SW 1271 (cell line): ENCODE data around the gene BTBD7.
"Not testable (repeated sequence)": the region's sequence is repeated elsewhere in the genome, so short reads cannot be mapped to it uniquely, and the experiment has no call there.

Experiments used
- DNase-seq, 2 experiments: peaks; one replicate each; lab custom pipeline; 2025; lab: John Stamatoyannopoulos, UW

BTBD7 gene

DNA sequence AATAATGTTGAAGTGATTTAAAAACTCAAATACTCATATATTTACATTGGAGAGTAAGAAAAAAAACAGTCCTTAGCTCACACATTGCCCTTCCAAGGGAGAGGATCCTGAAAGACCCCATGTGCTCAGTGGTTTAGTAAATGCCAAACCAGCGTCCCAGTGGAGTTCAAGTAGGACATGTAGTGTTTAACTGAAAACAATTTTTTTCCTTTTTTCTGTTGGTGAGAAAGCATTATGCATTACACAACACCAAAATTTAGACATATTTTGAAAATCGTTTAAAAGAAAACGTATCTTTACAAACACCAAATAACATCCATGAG lies 92.2 kb downstream of the BTBD7 start:
- no peak for DNase-seq

DNA sequence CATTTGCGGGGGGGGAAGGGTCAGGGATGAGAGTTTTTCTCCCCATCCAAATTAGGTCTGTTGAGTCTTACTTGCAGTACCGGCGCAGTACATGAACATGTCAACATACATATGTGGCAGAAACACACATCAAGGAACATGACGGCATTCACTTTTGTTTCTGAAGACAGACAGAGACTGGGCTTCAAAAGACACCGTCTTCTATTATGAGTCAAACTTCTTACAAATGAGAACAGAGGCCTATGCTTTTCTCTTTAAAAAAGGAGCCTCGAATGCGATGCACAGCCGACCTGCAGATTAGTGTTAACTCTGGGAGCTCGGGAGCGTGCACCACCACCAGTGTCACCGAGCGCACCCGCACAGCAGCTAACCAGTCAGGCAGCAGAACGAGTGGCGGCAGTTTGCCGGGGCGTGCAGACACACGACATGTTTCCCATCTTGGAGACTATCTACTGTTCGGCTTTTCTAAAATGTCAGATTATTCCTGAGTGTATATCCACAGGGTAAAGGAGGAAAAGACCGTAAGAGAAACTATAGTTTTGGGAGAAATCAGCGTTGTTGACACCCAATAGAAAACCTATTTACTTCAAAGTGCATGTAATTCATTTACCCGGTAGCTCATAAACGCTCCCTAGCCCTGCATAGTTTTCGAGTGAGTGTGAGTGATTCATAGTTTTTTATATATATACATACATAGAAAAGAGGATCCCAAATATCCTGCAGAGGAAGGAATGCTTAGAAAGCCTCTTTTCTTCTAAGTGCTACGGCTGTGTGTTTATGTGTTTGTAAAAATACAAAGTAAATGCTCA lies 92.8 kb downstream of the BTBD7 start:
- peak in 1 of 2 experiments; percentile 57 for DNase-seq

DNA sequence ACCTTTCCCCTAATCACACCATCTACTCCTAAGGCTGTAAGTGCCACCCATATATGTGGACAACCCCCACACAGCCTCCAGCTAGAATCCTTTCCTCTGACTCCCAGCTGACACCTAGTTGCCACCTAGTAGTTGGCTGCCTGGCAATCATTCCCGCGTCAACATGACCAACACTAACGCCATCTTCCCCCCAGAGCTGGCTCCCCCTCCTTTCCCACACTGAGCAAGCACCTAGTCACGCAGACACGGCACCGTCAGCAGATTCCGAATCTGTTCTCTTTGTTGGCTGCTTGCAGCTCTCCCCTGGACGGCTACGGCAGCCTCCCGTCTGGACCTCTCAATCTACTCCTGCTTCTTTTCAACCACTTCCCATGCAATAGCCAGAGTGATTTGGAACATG lies 98.0 kb downstream of the BTBD7 start:
- no peak for DNase-seq

DNA sequence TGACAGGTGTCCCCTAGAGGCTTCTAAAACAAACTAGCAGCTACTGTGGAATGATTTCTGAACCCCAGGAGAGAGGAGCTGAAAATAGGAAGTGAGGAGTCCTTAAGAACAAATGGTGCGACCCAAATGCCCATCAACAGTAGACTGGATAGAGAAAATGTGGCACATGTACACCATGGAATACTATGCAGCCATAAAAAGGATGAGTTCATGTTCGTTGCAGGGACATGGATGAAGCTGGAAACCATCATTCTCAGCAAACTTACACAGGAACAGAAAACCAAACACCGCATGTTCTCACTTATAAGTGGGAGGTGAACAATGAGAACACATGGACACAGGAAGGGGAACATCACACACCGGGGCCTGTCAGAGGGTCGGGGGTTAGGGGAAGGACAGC lies 99.8 kb downstream of the BTBD7 start:
- not testable (repeated sequence) for DNase-seq

DNA sequence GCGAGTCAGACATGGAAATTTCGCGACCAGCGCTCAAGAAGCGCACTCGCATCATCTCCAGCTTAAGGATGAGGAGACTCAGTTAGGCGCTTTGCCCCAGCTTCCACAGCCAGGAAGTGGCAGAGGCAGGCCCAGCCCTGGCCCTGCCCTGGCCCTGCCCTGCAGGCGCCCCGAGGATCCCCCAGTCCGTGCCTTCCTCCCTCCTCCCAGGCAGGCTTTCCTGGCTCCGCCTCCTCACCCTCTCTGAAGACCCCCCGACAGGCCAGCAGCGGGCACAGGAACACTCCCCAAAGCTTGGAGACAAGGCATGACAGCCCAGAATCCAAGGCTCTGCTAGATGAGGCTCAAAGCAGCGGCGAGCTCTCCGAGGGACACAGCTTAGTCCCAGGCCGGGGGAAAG lies 100.7 kb downstream of the BTBD7 start:
- DNase-seq: no peak

DNA sequence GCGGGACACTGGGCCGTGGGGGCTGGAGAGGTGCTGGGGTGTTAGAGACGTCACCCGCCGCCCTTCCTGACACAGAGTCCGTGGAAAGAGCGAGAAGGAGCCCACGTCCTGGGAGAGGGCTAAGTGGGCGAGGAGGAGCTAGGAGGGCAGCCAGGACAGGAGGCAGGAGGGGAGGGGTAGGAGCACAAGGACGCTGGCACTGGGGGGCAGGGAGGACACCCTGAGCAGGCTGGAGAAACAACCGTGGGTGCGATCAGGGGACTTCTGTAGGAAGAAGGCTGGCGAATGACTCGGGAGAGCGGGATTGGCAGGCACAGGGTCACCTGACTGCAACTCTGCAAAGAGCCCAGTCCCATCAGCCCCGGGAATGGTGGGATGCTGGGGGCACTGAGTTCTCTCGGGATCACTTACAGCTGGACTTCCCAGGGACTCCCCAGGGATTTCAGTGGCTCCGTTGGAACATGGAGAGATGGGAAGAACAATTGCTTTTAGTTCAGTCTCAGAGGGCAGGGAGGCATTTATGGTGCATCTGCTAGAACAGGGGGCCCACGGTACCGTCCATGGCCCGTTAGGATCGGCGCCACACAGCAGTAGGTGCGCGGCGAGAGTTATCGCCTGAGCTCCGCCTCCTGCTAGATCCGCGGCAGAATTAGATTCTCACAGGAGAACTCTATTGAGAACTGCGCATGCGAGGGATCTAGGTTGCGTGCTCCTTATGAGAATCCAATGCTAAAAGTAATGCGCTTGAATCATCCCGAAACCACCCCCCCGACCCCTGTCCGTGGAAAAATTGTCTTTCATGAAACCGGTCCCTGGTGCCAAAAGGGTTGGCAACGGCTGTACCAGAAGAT lies 101.5 kb downstream of the BTBD7 start:
- no peak for DNase-seq

DNA sequence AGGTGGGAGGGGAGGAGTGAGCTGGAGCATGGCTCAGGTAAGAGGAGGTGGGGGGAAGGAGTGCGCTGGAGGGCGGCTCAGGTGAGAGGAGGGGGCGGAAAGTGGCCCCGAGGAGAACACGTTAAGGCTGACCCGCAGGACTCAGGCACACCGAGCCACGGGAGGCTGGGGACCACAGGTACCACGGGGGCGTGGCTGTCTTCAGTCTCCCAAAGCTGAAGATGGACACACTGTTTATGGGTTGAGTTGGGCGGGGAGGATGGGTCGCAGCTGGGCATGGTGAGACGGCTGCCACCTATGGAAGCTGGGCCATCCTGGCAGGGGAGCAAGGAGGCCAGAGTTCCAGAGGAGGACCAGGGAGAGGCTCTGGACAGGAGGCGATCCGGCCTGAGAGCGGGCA lies 102.3 kb downstream of the BTBD7 start:
- DNase-seq: no peak

DNA sequence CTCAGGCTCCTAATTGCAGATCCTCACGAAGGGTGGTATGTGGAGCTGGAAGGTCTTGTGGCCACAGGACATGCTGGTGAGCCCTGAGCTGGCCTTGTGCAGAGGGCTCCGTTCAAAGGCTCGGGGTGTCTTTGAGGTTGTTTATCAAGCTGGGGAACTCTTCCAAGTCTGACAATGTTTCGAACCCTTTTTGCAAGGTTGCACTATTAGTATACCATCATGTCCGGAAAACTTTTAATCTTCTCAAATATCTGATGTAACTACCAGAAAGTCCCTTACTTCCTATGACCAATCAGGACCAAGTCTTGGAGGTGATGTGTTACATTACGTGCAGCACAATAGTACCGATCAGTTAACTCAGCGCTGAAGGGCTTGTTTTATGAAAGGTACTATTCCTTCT lies 104.3 kb downstream of the BTBD7 start:
- no peak for DNase-seq

DNA sequence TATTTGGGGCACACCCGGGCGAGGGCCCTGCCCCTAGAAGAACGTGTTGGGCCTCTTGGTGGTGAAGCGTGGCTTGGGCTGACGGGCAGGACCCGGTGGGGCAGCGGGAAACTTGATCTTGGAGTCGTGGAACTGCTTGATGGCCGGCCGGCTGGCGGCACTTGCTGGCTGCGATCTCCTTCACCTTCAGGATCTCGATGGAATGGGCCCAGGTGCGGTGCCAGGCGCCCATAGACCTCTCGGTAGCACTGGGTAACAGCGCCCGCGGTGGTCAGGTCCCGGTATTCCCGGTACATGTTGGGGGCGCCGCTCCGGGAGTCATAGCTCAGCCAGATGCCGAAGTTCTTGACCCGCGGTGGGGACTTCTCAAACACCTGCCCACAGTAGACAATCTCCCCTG lies 109.3 kb downstream of the BTBD7 start:
- no peak for DNase-seq

DNA sequence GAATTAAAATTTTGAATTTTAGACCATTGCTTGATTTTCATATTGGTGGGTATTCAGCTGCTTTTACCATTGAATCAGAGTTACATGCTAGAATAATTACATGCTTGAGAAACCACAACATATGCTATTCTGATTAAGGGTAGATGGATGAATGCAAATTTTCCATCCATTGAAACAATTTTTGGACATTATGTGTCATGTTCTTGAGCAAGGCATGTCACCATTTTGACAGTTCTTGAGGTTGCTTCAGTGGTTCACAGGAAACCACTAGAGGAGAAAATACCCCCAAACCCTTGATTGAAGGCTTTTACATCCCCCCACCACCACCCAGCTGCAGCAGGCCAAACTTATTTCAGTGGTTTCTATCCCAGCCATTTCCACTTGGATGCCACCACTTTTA lies 112.3 kb downstream of the BTBD7 start:
- no peak for DNase-seq

DNA sequence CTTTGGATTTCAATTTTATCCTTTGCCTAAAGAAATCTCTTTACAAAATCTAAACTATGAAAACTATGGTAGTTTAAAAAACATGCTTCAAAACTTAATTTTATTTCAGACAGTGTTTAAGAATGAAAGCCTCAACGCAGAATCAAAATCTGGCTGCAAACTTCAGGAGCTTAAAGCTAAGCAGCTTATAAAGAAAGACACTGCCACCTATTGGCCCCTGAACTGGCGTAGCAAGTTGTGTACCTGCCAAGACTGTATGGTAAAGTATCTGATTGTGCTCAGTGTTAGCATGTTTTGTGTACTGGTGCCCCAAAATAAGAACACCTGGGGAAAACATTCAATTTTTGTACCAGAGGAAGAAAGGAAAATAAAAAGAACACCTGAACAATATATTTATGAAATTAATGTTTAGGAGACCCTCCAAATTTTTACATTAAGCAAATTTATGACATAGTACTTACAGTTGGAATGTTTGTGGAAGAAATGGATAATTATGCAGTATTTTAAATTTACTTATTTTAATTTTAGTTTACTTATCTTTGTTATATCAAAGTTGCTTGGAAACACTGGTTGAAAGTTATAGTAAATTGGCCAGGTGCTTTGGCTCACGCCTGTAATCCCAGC lies 113.6 kb downstream of the BTBD7 start:
- DNase-seq: peak in 1 of 2 experiments; percentile 61

DNA sequence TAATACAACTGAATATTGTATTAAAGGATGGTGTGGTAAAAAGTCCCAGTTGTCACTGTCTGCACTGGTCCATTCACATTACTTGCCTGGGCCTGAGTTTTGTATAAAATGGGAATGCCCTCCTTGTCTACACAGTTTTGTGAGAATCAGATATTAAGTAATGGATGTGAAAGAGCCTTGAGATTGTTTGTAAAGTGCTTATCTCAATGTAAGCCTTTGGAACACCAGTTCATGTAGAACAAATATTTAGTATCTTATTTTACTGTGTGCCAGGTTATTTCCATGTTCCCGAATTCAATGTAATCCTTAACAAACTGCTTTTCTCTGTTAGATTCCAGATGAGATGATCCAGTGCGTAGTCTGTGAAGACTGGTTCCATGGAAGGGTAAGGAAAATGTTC lies 118.2 kb downstream of the BTBD7 start:
- DNase-seq: no peak

DNA sequence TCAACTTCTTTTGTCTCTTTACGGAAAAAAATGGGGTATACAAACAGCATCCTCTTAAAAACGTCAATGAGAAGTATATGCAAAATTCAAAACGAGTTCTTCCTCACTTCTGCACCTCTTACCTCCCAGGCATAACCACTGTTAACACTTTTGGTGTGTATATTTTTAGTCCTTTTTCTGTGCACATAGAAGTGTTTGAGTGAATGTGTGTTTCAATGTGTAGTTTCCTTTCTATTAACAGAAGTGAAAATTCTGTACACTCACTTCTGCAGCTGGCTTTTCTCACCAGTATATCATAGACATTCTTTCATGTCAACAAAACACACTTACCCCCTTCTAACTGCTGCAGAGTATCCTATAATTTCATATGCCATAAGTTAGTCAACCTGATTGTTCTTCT lies 120.4 kb downstream of the BTBD7 start:
- DNase-seq: no peak

DNA sequence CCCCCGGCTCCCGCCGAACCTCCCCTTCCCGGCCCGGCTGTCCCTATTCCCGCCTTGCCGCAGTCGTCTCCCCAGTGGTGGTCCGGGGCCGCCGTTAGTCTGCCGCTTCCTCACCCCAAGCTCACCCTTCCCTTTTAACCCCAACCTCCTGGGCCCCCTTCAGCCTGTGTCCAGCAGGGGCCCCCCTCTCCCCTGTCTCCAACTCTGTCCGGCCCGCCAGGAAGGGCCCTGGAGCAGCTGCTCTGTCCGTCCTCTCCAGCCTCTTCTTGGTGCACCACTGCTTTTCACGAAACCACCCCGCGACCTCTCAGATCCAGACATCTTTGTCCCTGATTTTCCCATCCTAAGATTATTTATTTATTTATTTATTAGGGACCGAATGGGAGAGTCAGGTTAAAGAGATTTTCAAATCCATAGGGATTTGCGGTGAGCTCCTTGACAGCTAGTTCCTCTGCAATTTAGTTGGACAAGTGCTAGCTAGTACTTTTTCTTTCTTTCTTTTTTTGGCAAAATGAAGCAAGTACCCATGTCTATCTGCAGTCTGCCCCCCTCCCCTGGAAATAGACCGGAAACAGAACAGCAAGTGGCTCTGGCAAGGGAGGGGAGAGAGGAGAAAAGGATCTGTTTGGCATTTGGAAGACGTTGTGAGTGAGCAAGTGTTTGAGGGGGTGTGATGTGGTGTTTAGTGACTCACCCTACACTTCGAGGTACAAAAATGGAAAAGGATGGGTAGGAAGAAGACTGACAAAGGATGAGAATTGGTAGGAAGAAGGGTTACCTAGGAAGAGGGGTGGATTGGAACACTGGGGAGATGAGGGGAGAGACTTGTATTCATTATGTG lies 125.1 kb downstream of the BTBD7 start:
- peak in 1 of 2 experiments; percentile 61 for DNase-seq

DNA sequence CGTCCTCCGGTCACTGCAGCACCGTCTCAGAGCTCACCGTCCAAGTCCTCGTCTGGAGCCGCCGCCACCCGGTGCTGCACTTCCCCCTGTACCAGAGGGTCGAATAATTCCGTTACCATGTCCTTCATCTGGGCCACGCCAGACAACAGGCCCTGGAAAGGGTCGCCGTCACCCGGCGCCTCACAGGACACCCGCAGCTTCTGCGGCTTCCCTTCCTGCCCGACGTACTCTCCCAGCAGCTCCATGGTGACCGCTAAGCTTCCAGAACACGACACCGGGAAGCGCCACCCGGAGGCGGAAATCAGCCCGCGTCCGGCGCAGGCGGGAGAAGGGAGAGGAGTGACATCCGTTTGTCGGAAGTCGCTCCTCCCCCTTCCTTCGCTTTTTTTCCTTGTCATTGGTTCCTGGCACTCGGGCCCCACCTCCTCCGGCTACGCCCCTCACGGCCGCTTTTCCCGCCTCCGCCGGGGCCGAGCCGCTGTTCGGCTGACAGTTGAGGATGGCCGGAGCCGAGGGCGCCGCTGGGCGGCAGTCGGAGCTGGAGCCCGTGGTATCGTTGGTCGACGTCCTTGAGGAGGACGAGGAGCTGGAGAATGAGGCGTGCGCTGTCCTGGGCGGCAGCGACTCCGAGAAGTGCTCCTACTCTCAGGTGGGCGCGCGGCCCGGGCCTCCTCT lies 125.9 kb downstream of the BTBD7 start, which contains the start of the genes GON7 and UBR7:
GON7 (minus strand) TSS at position 273 of the 675 bp plus-strand sequence; CDS start at position 245, 28 bp downstream.
UBR7 (plus strand) TSS at position 464 of the 675 bp plus-strand sequence; CDS start at position 500, 36 bp downstream.
- DNase-seq: peak; percentile 93 to 96

DNA sequence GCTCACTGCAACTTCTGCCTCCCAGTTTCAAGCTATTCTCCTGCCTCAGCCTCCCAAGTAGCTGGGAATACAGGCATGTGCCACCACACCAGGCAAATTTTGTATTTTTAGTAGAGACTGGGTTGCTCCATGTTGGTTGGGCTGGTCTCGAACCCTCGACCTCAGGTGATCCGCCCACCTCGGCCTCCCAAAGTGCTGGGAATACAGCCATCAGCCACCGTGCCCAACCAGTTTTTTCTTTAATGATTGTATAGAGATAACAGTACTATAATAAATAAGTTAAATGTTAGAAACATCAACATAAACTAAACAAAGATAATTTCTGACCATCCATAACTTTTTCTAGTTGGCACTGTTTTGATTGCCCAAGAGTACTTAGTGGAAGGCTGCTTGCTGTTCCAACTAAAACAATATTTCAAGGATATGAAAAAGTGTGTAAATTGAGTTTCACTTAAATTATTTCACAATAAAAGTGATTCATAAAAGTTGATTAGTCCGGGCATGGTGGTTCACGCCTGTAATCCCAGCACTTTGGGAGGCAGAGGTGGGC lies 131.6 kb downstream of the BTBD7 start:
- no peak for DNase-seq

DNA sequence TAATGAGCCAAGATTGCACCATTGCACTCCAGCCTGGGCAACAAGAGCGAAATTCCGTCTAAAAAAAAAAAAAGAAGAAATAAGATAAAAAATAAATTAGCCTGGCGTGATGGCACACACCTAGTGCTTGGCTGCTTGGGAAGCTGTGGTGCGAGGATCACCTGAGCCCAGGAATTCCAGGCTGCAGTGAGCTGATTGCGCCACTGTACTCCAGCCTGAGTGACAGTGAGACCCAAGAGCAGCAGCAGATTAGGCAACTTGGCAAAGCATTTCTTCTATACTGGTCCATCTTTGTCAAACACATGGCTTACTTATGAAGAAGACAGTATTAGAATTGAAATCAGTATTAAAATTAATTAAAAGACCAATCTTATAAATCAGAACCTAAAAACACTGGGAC lies 132.3 kb downstream of the BTBD7 start:
- DNase-seq: no peak

DNA sequence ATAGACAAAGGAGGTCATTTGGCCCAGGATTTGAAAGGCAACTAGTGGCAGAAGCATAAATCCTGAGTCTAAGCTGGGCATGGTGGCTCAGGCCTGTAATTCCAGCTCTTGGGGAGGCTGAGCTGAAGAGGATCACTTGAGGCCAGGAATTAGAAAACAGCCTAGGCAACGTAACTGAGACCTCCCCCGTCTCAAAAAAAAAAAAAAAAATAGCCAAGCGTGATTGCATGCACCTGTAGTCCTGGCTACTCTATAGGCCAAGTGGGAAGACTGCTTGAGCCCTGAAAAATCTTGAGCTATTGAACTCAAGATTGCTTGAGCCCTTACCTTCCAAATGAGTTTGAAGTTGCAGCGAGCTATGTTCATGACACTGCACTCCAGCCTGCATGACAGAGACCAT lies 133.8 kb downstream of the BTBD7 start:
- no peak for DNase-seq

DNA sequence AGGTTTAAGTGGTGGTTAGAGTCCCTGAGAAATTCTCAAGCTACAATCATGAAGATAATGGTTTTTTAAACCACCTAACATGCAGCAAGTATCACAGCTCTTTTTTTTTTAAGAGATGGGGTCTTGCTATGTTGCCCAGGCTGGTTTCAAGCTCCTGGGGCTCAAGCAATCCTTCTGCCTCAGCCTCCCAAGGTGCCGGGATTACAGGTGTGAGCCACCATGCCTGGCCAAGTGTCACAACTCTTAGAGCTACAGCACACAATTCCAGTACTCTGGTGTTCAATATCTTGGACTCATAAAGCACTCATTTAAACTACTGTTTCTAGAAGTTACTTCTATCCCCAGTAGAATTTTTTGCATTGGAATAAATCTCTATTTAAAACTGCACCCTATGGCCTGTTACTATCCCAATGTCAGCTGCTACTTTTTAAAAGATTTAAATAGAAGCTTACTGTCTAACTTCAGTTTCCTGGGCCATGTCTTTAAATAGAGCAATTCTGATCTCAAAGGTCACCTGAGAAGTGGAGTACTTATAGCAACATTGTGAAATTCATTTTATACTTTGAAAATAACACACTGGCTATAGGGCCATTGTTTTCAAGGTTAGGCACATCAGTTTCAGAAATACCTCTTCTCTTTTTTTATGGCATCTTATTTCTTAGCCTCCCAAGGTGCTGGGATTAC lies 137.4 kb downstream of the BTBD7 start:
- no peak for DNase-seq
